22Rv1 (cell line): ENCODE results near the gene TEK.
A peak's percentile ranks its signal among the peaks of the same experiment; 100 is the strongest.

ENCODE experiments used
- ZFX ChIP-seq: fragments of 450-650 bp; IDR thresholded peaks from 2 replicates; pipeline ENCODE4 v1.6.1; 2017; ENCODE audit warnings: antibody characterized with exemption, borderline replicate concordance
- TF ChIP-seq, protein P1 (sequence below): fragments of 450-650 bp; IDR thresholded peaks from 2 replicates; pipeline ENCODE4 v1.5.1; 2017; ENCODE audit warnings: mild to moderate bottlenecking

DNA sequence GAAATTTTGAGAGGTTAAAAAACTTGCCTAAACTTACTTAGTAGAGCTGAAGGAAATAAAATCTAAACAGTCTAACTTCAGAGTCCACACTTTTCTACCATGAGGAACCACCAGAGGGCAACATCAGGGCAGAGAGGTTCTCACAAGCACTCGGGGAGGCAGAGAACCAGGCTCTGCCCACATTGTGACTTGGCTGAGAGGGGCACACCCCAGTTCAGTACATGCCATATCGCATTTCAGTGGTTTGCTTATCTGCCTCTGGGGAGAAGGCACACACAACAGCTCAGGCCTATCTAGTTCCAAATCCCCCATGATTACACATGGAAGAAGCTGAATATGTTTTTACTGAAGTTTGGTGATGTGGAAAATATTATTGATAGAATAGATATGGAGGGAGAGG is 138.7 kb downstream of the TEK start:
- TF ChIP-seq, protein P1, sequence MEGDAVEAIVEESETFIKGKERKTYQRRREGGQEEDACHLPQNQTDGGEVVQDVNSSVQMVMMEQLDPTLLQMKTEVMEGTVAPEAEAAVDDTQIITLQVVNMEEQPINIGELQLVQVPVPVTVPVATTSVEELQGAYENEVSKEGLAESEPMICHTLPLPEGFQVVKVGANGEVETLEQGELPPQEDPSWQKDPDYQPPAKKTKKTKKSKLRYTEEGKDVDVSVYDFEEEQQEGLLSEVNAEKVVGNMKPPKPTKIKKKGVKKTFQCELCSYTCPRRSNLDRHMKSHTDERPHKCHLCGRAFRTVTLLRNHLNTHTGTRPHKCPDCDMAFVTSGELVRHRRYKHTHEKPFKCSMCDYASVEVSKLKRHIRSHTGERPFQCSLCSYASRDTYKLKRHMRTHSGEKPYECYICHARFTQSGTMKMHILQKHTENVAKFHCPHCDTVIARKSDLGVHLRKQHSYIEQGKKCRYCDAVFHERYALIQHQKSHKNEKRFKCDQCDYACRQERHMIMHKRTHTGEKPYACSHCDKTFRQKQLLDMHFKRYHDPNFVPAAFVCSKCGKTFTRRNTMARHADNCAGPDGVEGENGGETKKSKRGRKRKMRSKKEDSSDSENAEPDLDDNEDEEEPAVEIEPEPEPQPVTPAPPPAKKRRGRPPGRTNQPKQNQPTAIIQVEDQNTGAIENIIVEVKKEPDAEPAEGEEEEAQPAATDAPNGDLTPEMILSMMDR = peak; percentile 83
- no peak for TF ChIP-seq ZFX
